ENCODE data around the gene ADGRE3.

DNA sequence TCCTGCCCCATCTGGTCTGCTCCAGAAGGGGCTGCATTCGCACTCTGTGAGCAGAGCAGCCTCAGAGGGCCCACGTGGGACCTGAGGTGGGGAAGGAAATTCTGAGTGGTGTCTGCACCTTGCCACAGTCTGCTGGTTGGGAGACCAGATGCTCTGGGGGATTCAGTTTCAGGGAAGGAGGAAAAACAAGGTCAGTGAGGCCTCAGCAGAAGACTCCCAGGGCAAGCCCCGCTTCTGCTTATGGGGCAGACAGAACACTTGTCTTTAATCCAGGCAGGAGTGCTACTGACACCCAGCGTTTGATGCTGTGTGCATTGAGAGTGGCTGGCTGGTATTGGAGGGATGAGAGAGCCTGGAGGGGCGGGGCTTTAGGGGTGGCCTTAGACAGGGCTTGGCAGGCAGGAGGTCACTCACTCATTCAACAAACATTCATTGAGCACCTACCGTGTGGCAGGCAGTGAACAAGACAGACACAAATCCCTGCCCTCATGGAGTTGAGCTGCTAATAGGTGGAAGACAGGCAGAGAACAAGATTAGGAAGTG is 96.7 kb downstream of the ADGRE3 start:
- TF ChIP-seq, protein P1, sequence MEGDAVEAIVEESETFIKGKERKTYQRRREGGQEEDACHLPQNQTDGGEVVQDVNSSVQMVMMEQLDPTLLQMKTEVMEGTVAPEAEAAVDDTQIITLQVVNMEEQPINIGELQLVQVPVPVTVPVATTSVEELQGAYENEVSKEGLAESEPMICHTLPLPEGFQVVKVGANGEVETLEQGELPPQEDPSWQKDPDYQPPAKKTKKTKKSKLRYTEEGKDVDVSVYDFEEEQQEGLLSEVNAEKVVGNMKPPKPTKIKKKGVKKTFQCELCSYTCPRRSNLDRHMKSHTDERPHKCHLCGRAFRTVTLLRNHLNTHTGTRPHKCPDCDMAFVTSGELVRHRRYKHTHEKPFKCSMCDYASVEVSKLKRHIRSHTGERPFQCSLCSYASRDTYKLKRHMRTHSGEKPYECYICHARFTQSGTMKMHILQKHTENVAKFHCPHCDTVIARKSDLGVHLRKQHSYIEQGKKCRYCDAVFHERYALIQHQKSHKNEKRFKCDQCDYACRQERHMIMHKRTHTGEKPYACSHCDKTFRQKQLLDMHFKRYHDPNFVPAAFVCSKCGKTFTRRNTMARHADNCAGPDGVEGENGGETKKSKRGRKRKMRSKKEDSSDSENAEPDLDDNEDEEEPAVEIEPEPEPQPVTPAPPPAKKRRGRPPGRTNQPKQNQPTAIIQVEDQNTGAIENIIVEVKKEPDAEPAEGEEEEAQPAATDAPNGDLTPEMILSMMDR (IDR thresholded peaks at IDR 0.05), result no peak
- no peak for TF ChIP-seq POLR2AphosphoS5 (IDR thresholded peaks at IDR 0.05)
